HG03457 (cell line): ENCODE measurements around the gene PRKN.

Experiments used
- ATAC-seq: cut with Tn5 transposase; IDR thresholded peaks from one replicate; pipeline ENCODE4 v1.9.1; 2021; ENCODE audit warnings: moderate number of reproducible peaks; ENCODE audit not compliant: unreplicated experiment

The PRKN gene

GRCh38 chr6:161444464-161444863, 1283.1 kb downstream of the PRKN start:
- ATAC-seq, result no peak

DNA sequence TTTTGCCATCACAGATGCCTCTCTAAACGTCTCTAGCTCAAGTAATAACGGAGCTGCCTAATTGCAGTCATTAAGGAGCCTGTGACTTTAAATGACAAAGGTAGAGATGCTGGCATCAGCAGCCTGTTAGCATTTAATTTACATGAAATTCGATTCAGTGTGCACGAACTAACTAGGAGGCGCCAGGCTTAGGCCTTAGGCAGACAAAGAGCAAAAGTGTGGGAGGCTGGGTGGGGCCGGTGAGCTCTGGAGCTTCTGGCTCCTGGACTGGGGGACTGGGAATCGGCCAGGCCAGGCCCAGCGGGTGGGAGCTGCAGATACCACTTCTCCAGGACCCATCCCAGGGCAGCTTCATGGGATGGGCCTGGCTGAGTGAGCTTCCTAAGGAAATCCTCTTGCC, 1283.7 kb downstream of the PRKN start:
- ATAC-seq, result no peak

DNA sequence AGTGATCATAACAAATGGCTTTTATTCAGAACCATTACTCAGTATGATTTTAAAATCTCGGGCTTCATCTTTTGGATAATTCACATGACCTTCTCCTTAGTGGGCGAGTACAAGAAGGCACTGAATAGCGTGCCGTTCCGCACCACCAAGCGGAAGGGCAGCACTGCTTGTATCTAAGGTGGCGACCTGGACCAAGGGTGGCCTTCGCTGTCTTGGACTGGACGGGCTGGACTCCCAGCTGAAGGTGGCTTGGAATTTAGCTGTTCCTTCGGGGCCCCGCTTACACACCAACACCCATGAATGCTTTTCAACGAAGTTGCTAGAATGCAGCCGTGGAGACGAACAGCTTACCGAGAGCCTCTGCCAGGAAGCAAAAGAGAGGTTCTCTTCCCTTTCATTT, 1285.1 kb downstream of the PRKN start:
- ATAC-seq, result no peak

DNA sequence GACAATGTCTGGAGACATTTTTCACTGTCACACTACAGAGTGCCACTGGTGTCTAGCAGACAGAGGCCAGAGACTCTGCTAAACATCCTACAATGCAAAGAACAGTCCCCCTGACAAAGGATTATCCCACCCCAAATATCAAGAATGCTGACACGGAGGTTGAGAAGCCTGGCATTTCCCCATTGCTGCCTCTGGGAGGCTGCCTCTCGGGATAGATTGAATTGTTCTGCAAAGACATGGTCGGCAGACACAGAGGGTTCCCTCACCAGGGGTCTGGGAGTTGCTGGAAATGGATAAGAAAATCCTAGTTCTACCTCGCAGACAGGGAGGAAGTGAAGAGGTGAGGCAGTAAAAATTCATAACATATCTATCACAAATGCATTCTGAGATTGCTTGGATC, 1287.3 kb downstream of the PRKN start:
- no peak for ATAC-seq

- no peak for ATAC-seq
Measured at GRCh38 chr6:161439093-161439492, 1288.5 kb downstream of the PRKN start.

DNA sequence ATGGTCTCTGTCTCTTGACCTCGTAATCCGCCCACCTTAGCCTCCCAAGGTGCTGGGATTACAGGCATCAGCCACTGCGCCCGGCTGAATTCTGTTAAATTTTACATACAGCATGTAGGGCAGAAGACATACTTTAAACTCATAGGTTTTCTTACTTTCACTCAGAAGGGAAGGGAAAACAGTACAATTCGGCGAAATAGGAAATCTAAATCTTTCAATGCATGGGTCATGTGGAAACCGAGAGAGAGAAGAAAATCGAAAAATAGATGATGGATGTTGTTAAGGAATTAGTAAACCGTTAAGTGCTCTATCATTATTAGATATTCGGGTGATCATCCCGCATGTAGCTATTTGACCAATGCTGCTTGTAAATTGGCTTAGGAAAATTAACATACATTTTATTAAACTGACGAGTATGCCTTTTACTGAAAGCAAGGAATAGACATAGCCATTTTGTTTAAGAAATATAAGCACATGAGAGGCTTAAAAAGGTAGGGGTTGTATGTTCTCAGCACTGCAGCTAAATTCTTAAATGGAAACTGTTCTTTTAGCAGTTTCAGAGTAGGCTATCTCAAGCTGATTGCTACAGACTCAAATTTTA, 1289.0 kb downstream of the PRKN start:
- no peak for ATAC-seq

DNA sequence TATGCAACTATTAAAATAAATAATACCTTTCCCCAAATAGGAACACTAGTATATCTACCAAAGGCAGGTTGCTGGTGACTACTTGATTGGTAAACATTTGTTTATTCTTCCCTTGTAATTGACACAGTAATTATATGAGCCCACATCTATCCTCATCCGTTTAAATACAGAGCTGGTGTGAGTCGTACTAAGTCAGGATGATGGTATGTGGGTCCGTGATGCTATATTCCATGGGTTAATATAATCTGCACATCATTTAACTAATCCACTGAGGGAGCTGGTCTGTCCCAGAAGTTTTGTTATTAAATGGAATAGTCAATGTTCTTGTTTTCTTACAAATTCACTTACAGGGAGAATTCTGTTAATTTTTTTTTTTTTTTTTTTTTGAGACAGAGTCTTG, 1289.7 kb downstream of the PRKN start:
- ATAC-seq, result no peak

DNA sequence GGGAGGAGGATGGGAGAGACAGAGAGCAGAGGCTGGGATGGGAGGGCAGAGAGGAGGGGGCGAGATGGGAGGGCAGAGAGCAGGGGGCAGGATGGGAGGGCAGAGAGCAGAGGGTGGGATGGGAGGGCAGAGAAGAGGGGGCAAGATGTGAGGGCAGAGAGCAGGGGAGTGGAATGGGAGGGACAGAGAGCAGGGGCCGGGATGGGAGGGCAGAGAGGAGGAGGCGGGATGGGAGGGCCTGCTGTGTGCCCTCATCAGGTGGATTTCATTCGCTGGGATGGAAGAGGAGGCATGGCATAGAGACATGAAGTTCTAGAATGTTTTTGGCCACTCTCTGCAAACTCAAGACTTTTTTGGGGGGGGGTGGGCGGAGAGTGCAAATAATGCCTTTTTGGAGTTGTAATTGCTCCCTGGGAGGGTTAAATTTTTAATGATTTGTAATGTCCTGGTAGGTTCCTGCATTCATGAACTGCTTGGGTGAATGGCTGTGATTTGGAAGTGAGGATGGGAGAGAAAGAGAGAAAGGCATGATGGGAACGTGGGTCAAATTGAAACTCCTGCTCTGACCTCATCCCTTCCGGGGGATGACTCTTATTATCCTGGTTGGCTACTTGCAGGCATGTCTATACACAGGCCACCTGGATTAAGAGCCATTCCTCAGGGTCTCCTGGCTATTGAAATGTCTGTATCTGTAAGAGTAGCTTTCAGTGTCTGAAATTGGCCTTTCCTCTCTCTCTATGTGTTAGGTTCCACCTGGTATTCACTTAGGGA, 1291.3 kb downstream of the PRKN start:
- no peak for ATAC-seq

- ATAC-seq, result no peak
Measured at GRCh38 chr6:161435748-161436070, 1291.9 kb downstream of the PRKN start.

- no peak for ATAC-seq
Measured at GRCh38 chr6:161434921-161435747, 1292.4 kb downstream of the PRKN start.

- ATAC-seq, result no peak
Measured at GRCh38 chr6:161434350-161434749, 1293.2 kb downstream of the PRKN start.

GRCh38 chr6:161432546-161432945, 1295.0 kb downstream of the PRKN start:
- ATAC-seq, result no peak

DNA sequence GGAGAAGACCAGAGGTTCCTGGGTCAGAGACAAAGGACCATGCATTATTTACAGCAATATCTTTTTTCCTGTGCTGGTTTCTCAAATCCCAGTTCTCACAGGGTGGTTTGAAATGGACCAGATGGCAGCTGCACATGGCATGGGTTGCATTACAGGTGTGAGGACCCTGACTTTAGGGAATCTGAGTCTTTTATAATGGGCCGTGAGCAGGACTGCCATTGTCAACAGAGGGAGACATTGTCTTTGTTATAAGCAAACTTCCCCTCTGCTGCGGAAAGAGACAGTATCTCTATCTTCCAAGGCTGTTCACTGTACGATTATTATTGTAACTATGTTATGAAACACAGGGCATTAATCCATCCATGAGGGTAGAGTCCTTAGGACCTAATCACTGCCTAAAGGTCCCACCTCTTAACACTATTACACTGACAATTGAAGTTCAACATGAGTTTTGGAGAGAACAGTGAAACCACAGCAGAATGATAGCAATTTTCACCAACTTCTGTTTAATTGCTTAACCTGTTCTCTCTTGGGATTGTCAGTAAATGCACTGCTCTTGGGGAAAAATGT, 1297.6 kb downstream of the PRKN start:
- no peak for ATAC-seq

DNA sequence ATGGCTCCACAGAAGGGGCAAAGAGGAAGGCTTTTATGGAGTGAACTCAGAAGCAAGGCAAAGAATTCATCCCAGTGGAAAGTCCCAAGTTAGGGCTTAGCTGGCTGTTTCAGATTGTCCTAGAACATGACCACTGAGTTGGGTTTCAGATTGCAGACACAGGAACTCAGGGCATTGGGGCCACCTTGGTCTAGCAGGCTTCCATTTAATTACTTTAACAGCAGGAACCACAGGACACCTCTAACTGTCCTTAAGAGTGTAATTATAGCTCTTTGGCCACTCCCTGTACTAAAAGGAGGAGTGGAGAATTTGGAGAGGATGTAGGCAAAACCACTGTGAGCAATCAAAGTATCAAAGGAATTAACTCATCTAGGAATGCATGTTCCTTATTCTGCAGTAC, 1303.1 kb downstream of the PRKN start:
- no peak for ATAC-seq

- no peak for ATAC-seq
Measured at GRCh38 chr6:161422710-161423680, 1304.6 kb downstream of the PRKN start.

GRCh38 chr6:161418463-161418945, 1309.1 kb downstream of the PRKN start:
- ATAC-seq, result peak; percentile 69

DNA sequence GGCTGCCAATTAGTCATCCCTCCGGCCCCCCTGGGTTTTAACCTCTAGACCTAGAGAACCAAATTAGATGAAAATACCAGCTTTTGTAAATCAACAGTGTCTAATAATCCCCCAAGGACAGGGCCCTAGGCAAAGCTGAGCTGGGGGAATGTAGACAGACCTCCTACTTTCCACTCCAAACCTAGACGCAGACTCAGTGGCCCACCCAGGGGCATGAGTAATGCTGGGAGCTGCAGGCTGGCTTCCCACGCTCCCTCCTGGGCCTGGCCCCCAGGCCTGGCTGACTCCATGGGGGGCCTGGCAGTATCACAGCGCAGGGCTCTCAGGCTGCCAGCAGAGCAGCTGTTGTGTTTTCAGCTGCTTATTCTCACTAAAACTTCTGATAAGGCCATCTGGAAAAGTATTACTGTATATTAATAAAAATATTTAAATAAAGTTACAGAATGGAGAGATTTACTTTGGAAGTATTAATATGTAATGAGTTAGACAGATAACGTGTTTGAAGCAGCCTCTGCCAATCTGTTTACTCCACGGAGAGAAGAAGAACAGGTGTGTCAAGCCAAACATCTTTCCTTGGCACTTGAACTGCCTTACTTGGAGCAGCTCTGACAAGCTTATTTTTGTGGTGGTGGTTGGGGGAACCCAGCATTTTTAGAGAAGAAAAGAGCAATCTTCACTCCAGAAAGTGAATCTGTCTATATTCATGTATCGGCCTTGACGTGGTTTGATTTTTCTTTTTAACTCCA, 1309.7 kb downstream of the PRKN start:
- no peak for ATAC-seq

- no peak for ATAC-seq
Measured at GRCh38 chr6:161415302-161415855, 1312.2 kb downstream of the PRKN start.

DNA sequence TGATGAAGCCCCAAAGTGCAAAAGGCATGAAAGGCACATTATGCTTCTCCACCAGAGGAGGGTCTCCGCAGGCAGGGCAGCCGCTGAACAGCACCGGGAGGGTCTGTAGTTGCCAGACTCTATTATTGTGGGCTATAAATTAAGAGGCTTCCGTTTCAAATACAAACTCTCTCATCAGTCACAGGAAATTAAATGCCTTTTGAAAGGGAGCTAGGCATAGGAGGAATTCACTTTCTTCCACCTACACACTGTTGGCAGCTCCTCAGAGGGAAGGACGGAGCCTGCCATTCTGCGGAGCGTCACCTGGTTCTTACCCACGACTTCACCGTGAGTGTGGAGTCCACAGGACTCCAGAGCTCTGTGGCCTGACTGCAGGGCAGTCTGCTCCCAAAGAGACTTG, 1312.9 kb downstream of the PRKN start:
- ATAC-seq, result no peak
